Measurements from ENCODE around the gene ASPDH.

DNA sequence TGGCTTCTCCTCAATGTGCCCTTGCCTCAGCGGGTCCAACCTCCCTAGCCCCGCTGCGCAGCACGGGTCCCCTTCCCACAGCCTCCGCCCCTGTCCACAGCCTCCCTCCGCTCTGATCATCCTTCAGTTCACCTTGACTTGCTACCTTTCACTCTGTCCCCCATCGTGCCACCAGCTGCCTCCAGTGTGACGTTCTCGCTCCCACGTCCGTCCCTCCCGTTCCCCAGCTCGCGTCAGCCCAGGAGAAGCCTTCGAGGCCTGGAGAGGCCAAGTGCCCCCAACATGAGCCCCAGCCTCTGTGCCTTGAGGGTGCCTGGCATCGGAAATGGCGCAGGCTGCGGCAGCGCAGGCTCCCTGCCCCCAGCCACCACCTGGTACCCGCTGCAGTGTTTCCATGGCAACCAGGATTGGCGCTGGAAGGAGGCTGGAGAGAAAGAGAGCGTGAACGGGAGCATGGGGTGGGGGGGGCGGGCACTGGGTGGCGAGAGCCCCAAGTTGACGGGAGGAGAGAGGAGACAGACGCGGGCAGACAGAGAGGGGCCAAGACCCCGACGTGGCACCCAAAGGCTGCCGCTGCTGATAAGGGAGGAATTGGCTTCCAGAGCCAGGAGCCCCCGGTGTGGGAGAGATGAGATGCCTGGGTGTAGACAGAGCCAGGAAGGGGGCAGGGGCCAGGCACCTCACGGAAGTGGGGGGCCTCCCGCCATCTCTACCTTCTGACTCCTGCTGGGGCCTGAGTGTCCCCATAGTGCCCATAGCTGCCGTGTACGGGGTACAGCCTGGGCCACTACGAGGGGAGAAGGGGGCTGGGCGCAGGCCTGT lies 844 bp upstream of the ASPDH start:
- no peak for TF ChIP-seq SPI1 (IDR thresholded peaks at IDR 0.05; ENCODE audit: low read depth, low read length)
- no peak for TF ChIP-seq POLR2A (IDR thresholded peaks at IDR 0.05; ENCODE audit: low read depth, low read length)
- no peak for TF ChIP-seq POLR2AphosphoS5 (IDR thresholded peaks at IDR 0.05; ENCODE audit: low read depth, low read length)
- TF ChIP-seq TAF1 (IDR thresholded peaks at IDR 0.05; ENCODE audit: low read depth, low read length) = no peak
- TF ChIP-seq PAX5 (IDR thresholded peaks at IDR 0.05; ENCODE audit: insufficient read depth, low read length, severe bottlenecking) = no peak
- no peak for TF ChIP-seq POU2F2 (IDR thresholded peaks at IDR 0.05; ENCODE audit: low read depth, low read length)

Data from GM12891 (cell line).